Subcutaneous abdominal adipose tissue (tissue), 5 donors: Measurements from ENCODE around the gene B4GALT2.
A peak's percentile ranks its signal among the peaks of the same experiment; 100 is the strongest.

Experiments
- H3K27ac ChIP-seq: one replicate; pipeline ENCODE4 v1.7.0; 2013; ENCODE audit warnings: low read depth, mild to moderate bottlenecking, inconsistent platforms, low read length, moderate library complexity
- H3K27me3 ChIP-seq, 5 donors: one replicate each; pipeline ENCODE4 v1.7.0; 2013; ENCODE audit warnings: low read length in 5 of 5, inconsistent platforms in 1 of 5; ENCODE audit not compliant: control insufficient read depth in 5 of 5, insufficient read depth in 4 of 5
- H3K36me3 ChIP-seq, 5 donors: one replicate each; pipeline ENCODE4 v1.7.0; 2013; ENCODE audit warnings: low read length in 5 of 5; ENCODE audit not compliant: control insufficient read depth in 5 of 5, insufficient read depth in 5 of 5
- H3K4me1 ChIP-seq, 5 donors: one replicate each; pipeline ENCODE4 v1.7.0; 2013; ENCODE audit warnings: low read length in 5 of 5, mild to moderate bottlenecking in 3 of 5, moderate library complexity in 1 of 5; ENCODE audit not compliant: control insufficient read depth in 5 of 5, insufficient read depth in 5 of 5
- H3K4me3 ChIP-seq, 5 donors: one replicate each; pipeline ENCODE4 v1.7.0; 2013; ENCODE audit warnings: low read length in 5 of 5, low read depth in 1 of 5
- H3K9ac ChIP-seq, 5 donors: one replicate each; pipeline ENCODE4 v1.7.0; 2013; ENCODE audit warnings: low read length in 5 of 5, mild to moderate bottlenecking in 4 of 5, moderate library complexity in 3 of 5
- H3K9me3 ChIP-seq, 5 donors: one replicate each; pipeline ENCODE4 v1.7.0; 2013; ENCODE audit warnings: low read length in 5 of 5; ENCODE audit not compliant: control insufficient read depth in 5 of 5
- donor health status: healthy.
- donor health status: healthy.
- donor health status: healthy.
- donor health status: healthy.
- donor health status: healthy.

Gene B4GALT2

DNA sequence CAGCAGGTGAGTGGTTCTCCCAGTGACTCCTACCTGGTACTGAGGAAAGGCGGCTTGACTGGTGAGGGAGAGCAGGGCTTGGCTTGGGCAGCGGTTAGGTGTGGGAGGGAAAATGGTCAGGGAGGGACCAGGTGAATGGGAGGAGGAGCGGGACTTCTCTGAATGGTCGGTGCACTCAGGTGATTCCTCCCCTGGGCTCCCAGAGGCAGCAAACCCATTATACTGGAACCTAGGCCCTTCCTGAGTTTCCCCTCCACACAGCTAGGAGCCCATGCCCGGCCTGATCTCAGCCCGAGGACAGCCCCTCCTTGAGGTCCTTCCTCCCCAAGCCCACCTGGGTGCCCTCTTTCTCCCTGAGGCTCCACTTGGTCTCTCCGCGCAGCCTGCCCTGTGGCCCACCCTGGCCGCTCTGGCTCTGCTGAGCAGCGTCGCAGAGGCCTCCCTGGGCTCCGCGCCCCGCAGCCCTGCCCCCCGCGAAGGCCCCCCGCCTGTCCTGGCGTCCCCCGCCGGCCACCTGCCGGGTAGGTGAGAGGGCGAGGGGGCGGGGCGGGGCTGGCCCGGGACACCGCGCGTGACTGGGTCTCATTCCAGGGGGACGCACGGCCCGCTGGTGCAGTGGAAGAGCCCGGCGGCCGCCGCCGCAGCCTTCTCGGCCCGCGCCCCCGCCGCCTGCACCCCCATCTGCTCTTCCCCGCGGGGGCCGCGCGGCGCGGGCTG lies 43.1 kb upstream of the B4GALT2 start:
- Histone ChIP-seq H3K9me3 (no peaks in the 10 kb centered on the region), H3K9ac (peak overlapping the region in 1 of 5 donors; percentile 8), H3K27ac (no peak overlapping the region), H3K27me3 (peaks cover 13 to 35% (median 23%) of the 10 kb centered on the region in 5 donors), H3K4me3 (peak overlapping the region in 4 of 5 donors; percentile 36 to 65 (median 54)), H3K4me1 (peaks cover 0 to 30% (median 26%) of the 10 kb centered on the region in 5 donors), H3K36me3 (peaks cover 0 to 3% (median 0%) of the 10 kb centered on the region in 5 donors)

GRCh38 chr1:43936431-43937151 lies 42.4 kb upstream of the B4GALT2 start:
- no peaks in the 10 kb centered on the region for H3K36me3 ChIP-seq
- H3K27ac ChIP-seq, result no peak overlapping the region
- H3K4me3 ChIP-seq, result peak overlapping the region; percentile 2 to 65 (median 50)
- no peaks in the 10 kb centered on the region for H3K9me3 ChIP-seq
- H3K4me1 ChIP-seq, result peaks cover 0 to 30% (median 26%) of the 10 kb centered on the region in 5 donors
- H3K9ac ChIP-seq, result peak overlapping the region in 2 of 5 donors; percentile 31 to 32
- H3K27me3 ChIP-seq, result peaks cover 13 to 35% (median 23%) of the 10 kb centered on the region in 5 donors

GRCh38 chr1:43937179-43937865 lies 41.7 kb upstream of the B4GALT2 start:
- Histone ChIP-seq H3K36me3 (no peaks in the 10 kb centered on the region), H3K9me3 (no peaks in the 10 kb centered on the region), H3K9ac (no peak overlapping the region), H3K4me3 (peak overlapping the region in 1 of 5 donors; percentile 2), H3K27me3 (peaks cover 13 to 35% (median 23%) of the 10 kb centered on the region in 5 donors), H3K4me1 (peaks cover 0 to 30% (median 26%) of the 10 kb centered on the region in 5 donors), H3K27ac (no peak overlapping the region)

GRCh38 chr1:43938383-43938782 lies 40.6 kb upstream of the B4GALT2 start:
- peaks cover 8 to 27% (median 17%) of the 10 kb centered on the region in 5 donors for H3K27me3 ChIP-seq
- H3K9me3 ChIP-seq, result no peaks in the 10 kb centered on the region
- H3K27ac ChIP-seq, result no peak overlapping the region
- no peaks in the 10 kb centered on the region for H3K36me3 ChIP-seq
- H3K4me3 ChIP-seq, result no peak overlapping the region
- H3K9ac ChIP-seq, result no peak overlapping the region
- peaks cover 0 to 24% (median 20%) of the 10 kb centered on the region in 5 donors for H3K4me1 ChIP-seq

GRCh38 chr1:43938892-43939587 lies 40.0 kb upstream of the B4GALT2 start:
- Histone ChIP-seq H3K4me3 (no peak overlapping the region), H3K27ac (no peak overlapping the region), H3K27me3 (peaks cover 1 to 21% (median 11%) of the 10 kb centered on the region in 5 donors), H3K9ac (no peak overlapping the region), H3K36me3 (no peaks in the 10 kb centered on the region), H3K9me3 (no peaks in the 10 kb centered on the region), H3K4me1 (peaks cover 0 to 18% (median 14%) of the 10 kb centered on the region in 5 donors)

DNA sequence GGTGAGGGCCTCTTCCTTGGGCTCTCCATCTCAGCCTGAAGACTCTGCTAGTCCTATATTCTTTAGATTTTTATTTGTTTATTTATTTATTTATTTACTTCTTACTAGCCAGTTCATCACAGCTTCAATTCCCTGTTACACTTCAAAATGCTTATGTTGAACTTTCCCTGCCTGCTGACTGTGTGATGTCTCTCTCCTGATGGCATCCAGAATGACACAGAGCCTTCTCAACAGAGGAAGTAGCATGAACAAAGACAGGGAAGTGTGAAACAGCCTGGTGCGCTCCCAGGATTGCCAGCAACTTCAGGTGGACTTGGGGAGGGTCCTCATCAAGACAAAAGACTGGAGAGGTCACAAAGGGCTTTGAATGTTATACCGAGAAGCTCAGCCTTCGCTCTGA lies 36.6 kb upstream of the B4GALT2 start:
- no peaks in the 10 kb centered on the region for H3K9me3 ChIP-seq
- no peaks in the 10 kb centered on the region for H3K27me3 ChIP-seq
- no peaks in the 10 kb centered on the region for H3K36me3 ChIP-seq
- H3K4me1 ChIP-seq, result peaks cover 0 to 17% (median 15%) of the 10 kb centered on the region in 5 donors
- H3K9ac ChIP-seq, result no peak overlapping the region
- H3K4me3 ChIP-seq, result no peak overlapping the region
- H3K27ac ChIP-seq, result no peak overlapping the region

GRCh38 chr1:43944860-43945259 lies 34.1 kb upstream of the B4GALT2 start:
- Histone ChIP-seq H3K36me3 (peaks cover 0 to 8% (median 5%) of the 10 kb centered on the region in 5 donors), H3K4me3 (no peak overlapping the region), H3K9me3 (no peaks in the 10 kb centered on the region), H3K9ac (no peak overlapping the region), H3K27ac (no peak overlapping the region), H3K4me1 (peaks cover 4 to 32% (median 31%) of the 10 kb centered on the region in 5 donors), H3K27me3 (no peaks in the 10 kb centered on the region)

- peaks cover 4 to 33% (median 31%) of the 10 kb centered on the region in 5 donors for H3K4me1 ChIP-seq
- H3K27me3 ChIP-seq, result no peaks in the 10 kb centered on the region
- H3K4me3 ChIP-seq, result peak overlapping the region; percentile 65 to 98 (median 93)
- peak overlapping the region; percentile 56 to 100 (median 94) for H3K9ac ChIP-seq
- H3K27ac ChIP-seq, result peak overlapping the region; percentile 98
- peaks cover 7 to 17% (median 12%) of the 10 kb centered on the region in 5 donors for H3K36me3 ChIP-seq
- H3K9me3 ChIP-seq, result no peaks in the 10 kb centered on the region
Observed at GRCh38 chr1:43945674-43946235, 33.3 kb upstream of the B4GALT2 start.
